ENCODE data around the gene INF2.

The INF2 gene

GRCh38 chr14:104686624-104687517 lies 2.5 kb upstream of the INF2 start:
- no peak for TF ChIP-seq CTCF (IDR thresholded peaks at IDR 0.05)
- Mint-ChIP-seq H3K9me3 (peaks cover 6% of the 10 kb centered on the region), H3K36me3 (ENCODE audit: low read depth) (no peaks in the 10 kb centered on the region), H3K4me1 (peaks cover 47% of the 10 kb centered on the region), H3K27me3 (ENCODE audit: low read depth, poor library complexity) (no peaks in the 10 kb centered on the region), H3K27ac (no peak overlapping the region), H3K4me3 (no peak overlapping the region)
- DNase-seq, result no peak

- Mint-ChIP-seq H3K36me3 (ENCODE audit: low read depth) (no peaks in the 10 kb centered on the region), H3K27me3 (ENCODE audit: low read depth, poor library complexity) (no peaks in the 10 kb centered on the region), H3K27ac (no peak overlapping the region), H3K4me3 (peak overlapping the region; percentile 47), H3K9me3 (peaks cover 6% of the 10 kb centered on the region), H3K4me1 (peaks cover 37% of the 10 kb centered on the region)
- TF ChIP-seq CTCF (IDR thresholded peaks at IDR 0.05), result no peak
- DNase-seq, result peak; percentile 50
Observed at GRCh38 chr14:104687601-104688504, 1.6 kb upstream of the INF2 start.

GRCh38 chr14:104688505-104689108 lies 811 bp upstream of the INF2 start:
- H3K27ac Mint-ChIP-seq, result no peak overlapping the region
- peak overlapping the region; percentile 64 for H3K4me3 Mint-ChIP-seq
- no peaks in the 10 kb centered on the region for H3K36me3 Mint-ChIP-seq (ENCODE audit: low read depth)
- TF ChIP-seq CTCF (IDR thresholded peaks at IDR 0.05), result no peak
- peaks cover 29% of the 10 kb centered on the region for H3K4me1 Mint-ChIP-seq
- no peaks in the 10 kb centered on the region for H3K27me3 Mint-ChIP-seq (ENCODE audit: low read depth, poor library complexity)
- H3K9me3 Mint-ChIP-seq, result peaks cover 6% of the 10 kb centered on the region
- peak; percentile 30 for DNase-seq

- no peak for TF ChIP-seq CTCF (IDR thresholded peaks at IDR 0.05)
- no peaks in the 10 kb centered on the region for H3K27me3 Mint-ChIP-seq (ENCODE audit: low read depth, poor library complexity)
- H3K4me3 Mint-ChIP-seq, result peak overlapping the region; percentile 76
- H3K9me3 Mint-ChIP-seq, result no peaks in the 10 kb centered on the region
- no peak overlapping the region for H3K27ac Mint-ChIP-seq
- peaks cover 28% of the 10 kb centered on the region for H3K4me1 Mint-ChIP-seq
- no peaks in the 10 kb centered on the region for H3K36me3 Mint-ChIP-seq (ENCODE audit: low read depth)
- peak; percentile 38 for DNase-seq
Observed at GRCh38 chr14:104689881-104690711, 678 bp downstream of the INF2 start.

- H3K9me3 Mint-ChIP-seq, result no peaks in the 10 kb centered on the region
Observed at GRCh38 chr14:104690861-104691455, 1.5 kb downstream of the INF2 start.

More at GRCh38 chr14:104690861-104691455, 1.5 kb downstream of the INF2 start:
- Mint-ChIP-seq H3K4me1 (peaks cover 37% of the 10 kb centered on the region), H3K27ac (no peak overlapping the region), H3K36me3 (ENCODE audit: low read depth) (no peaks in the 10 kb centered on the region), H3K27me3 (ENCODE audit: low read depth, poor library complexity) (no peaks in the 10 kb centered on the region), H3K4me3 (peak overlapping the region; percentile 72)
- no peak for DNase-seq
- TF ChIP-seq CTCF (IDR thresholded peaks at IDR 0.05), result no peak

Data from nephron progenitor cell (in vitro differentiated cells).